Measurements from ENCODE around the gene PLEK. TPM values are rescaled to one million over a fixed set of nuclear protein-coding genes. Genes with fewer than 3 reads are reported as not detected.
A peak's percentile ranks its signal among the peaks of the same experiment; 100 is the strongest.

Gene PLEK
- 1 to 10 TPM; 2.3 to 3.9 (median 2.9) TPM for total RNA-seq
- polyA plus RNA-seq = 1 to 10 TPM in 1 of 3 donors, under 1 TPM in 2; 0.89 to 1.2 (median 0.99) TPM
- long read RNA-seq, donor 1, partial matches to known transcripts = 1 of 4 reads
- long read RNA-seq, donor 1, other reads (novel, unspliced or antisense) = 0 of 4 reads
- long read RNA-seq, donor 2, transcript PLEK-201 (9 exons, 2,869 nt) = major isoform, 5 of 5 reads
- long read RNA-seq, donor 2, partial matches to known transcripts = 0 of 5 reads
- long read RNA-seq, donor 2, other reads (novel, unspliced or antisense) = 0 of 5 reads

- H3K4me1 ChIP-seq = no peaks in the 10 kb centered on the region
- DNase-seq (peak; percentile 30 to 64), ATAC-seq (peak in 3 of 4 donors; percentile 14 to 38 (median 30))
- no peaks in the 10 kb centered on the region for H3K36me3 ChIP-seq (ENCODE audit: insufficient read depth in 1 of 2, low read depth in 1 of 2)
- H3K27ac ChIP-seq = no peak within 1 kb of the TSS
- no peaks in the 10 kb centered on the region for H3K9me3 ChIP-seq
- WGBS, 3 donors = 84 to 86% (median 85%) methylated on average over 7 of the region's 7 CpGs
- H3K27me3 ChIP-seq (ENCODE audit: insufficient read depth in 3 of 3, low read length in 2 of 3) = no peaks in the 10 kb centered on the region
- peak within 1 kb of the TSS; percentile 40 for H3K4me3 ChIP-seq
- TF ChIP-seq CTCF (IDR thresholded peaks at IDR 0.05) = no peak
- intact Hi-C loops (cut with DNase I) = no loop called here
Measured at GRCh38 chr2:68365087-68365486, at the start of gene PLEK. PLEK (plus strand) TSS chr2:68365282; CDS start chr2:68365352, 70 bp downstream.

- DNase-seq (no peak), ATAC-seq (no peak)
- no peak for TF ChIP-seq CTCF (IDR thresholded peaks at IDR 0.05)
- H3K4me1 ChIP-seq = peaks cover 14% of the 10 kb centered on the region
- H3K27ac ChIP-seq = no peak overlapping the region
- no peaks in the 10 kb centered on the region for H3K27me3 ChIP-seq (ENCODE audit: insufficient read depth in 3 of 3, low read length in 2 of 3)
- intact Hi-C loops (cut with DNase I) = no loop called here
- H3K9me3 ChIP-seq = no peaks in the 10 kb centered on the region
- H3K36me3 ChIP-seq (ENCODE audit: insufficient read depth in 1 of 2, low read depth in 1 of 2) = peaks cover 0 to 31% of the 10 kb centered on the region in 2 donors
- WGBS, 3 donors = 40 to 68% (median 45%) methylated on average over 2 of the region's 2 CpGs
- H3K4me3 ChIP-seq = no peak overlapping the region
Measured at GRCh38 chr2:68316111-68316510, 49.0 kb upstream of the PLEK start.

- intact Hi-C loops (cut with DNase I) = loop anchor here in 1 of 2 donors (2.0 kb wide), 1 partner anchor 65 kb away; the partner anchor contains the start of gene PPP3R1
- ATAC-seq (peak; percentile 12 to 38 (median 32)), DNase-seq (peak in 1 of 2 donors; percentile 20)
- Histone ChIP-seq H3K36me3 (ENCODE audit: insufficient read depth in 1 of 2, low read depth in 1 of 2) (peaks cover 0 to 31% of the 10 kb centered on the region in 2 donors), H3K4me3 (peak overlapping the region; percentile 94), H3K9me3 (no peaks in the 10 kb centered on the region), H3K27me3 (ENCODE audit: insufficient read depth in 3 of 3, low read length in 2 of 3) (no peaks in the 10 kb centered on the region), H3K27ac (peak overlapping the region; percentile 83), H3K4me1 (peaks cover 14% of the 10 kb centered on the region)
- WGBS, 3 donors = 14 to 19% (median 19%) methylated on average over 27 of the region's 27 CpGs
- no peak for TF ChIP-seq CTCF (IDR thresholded peaks at IDR 0.05)
Measured at GRCh38 chr2:68317971-68318913, 46.8 kb upstream of the PLEK start.

- ATAC-seq = peak; percentile 37 to 62 (median 50)
- no peak for TF ChIP-seq CTCF (IDR thresholded peaks at IDR 0.05)
- peak in 1 of 2 donors; percentile 23 for DNase-seq
- Histone ChIP-seq H3K27ac (peak overlapping the region; percentile 83), H3K27me3 (ENCODE audit: insufficient read depth in 3 of 3, low read length in 2 of 3) (no peaks in the 10 kb centered on the region), H3K36me3 (ENCODE audit: insufficient read depth in 1 of 2, low read depth in 1 of 2) (peaks cover 0 to 28% of the 10 kb centered on the region in 2 donors), H3K9me3 (no peaks in the 10 kb centered on the region), H3K4me1 (peaks cover 14% of the 10 kb centered on the region), H3K4me3 (peak overlapping the region; percentile 94)
- intact Hi-C loops (cut with DNase I) = loop anchor here in 1 of 2 donors (2.0 kb wide), 1 partner anchor 66 kb away; the partner anchor contains the start of gene PPP3R1
- 0 to 2% (median 1%) methylated on average over 25 to 27 of the region's 27 CpGs for WGBS, 3 donors
Measured at GRCh38 chr2:68318914-68319397, 46.1 kb upstream of the PLEK start.

Measured in psoas muscle (tissue), 8 donors.